GM12892 (cell line): ENCODE results near the gene MAML3.

Experiments used
- POLR2A ChIP-seq: IDR thresholded peaks from 2 replicates; pipeline ENCODE4 v1.6.1; 2011; ENCODE audit warnings: low read depth, low read length, control low read depth
- POLR2AphosphoS5 ChIP-seq: IDR thresholded peaks from 2 replicates; pipeline ENCODE4 v1.6.1; 2011; ENCODE audit warnings: low read depth, low read length, control low read depth
- TAF1 ChIP-seq: IDR thresholded peaks from 2 replicates; pipeline ENCODE4 v1.6.1; 2011; ENCODE audit warnings: low read depth, mild to moderate bottlenecking, control low read depth, low read length, borderline replicate concordance

DNA sequence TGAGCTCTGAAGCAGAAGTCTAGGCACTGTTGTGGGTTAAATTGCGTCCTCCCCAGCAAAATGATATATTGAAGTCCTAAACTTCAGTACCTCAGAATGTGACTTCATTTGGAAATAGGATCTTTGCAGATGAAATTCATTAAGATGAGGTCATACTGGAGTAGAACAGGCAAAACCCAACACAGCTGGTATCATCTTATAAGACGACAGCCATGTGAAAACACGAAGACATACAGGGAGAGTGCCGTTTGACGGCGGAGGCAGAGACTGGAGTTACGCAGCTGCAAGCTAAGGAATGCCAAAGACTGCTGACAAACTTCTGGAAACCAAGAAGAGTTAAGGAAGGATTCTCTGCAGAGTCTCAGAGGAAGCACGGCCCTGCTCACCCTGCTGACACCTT is 241.5 kb downstream of the MAML3 start:
- TF ChIP-seq POLR2A (no peak), POLR2AphosphoS5 (no peak), TAF1 (no peak)
